CD14-positive monocyte (primary cell): ENCODE results near the gene GNG5. TPM values are rescaled to one million over a fixed set of nuclear protein-coding genes. Genes with fewer than 3 reads are reported as not detected.
A peak's percentile ranks its signal among the peaks of the same experiment; 100 is the strongest.

ENCODE experiments used
- DNase-seq, 3 donors: peaks; one replicate each; pipeline ENCODE4 v3.0.0-alpha.2; 2011 to 2022
- H2AFZ ChIP-seq: 2 replicates; pipeline ENCODE4 v1.6.0; 2012; ENCODE audit warnings: mild to moderate bottlenecking, low read depth, low read length, inconsistent platforms; ENCODE audit not compliant: insufficient read depth, poor library complexity, severe bottlenecking
- H3K27ac ChIP-seq, 2 donors: 1 replicate in 1 of 2; 2 replicates in 1 of 2; pipeline ENCODE4 v1.5.1; 2012 to 2013; ENCODE audit warnings: low read length in 2 of 2, control low read depth in 1 of 2, inconsistent platforms in 1 of 2, low read depth in 1 of 2, mild to moderate bottlenecking in 1 of 2
- H3K27me3 ChIP-seq, 2 donors: one replicate each; pipeline versions ENCODE4 v1.6.0 to v1.6.1; 2011 to 2013; ENCODE audit warnings: low read length in 2 of 2; ENCODE audit not compliant: control insufficient read depth in 2 of 2, insufficient read depth in 2 of 2
- H3K36me3 ChIP-seq, 2 donors: replicated peaks in 1 of 2; 1 replicate in 1 of 2; 2 replicates in 1 of 2; pipeline versions ENCODE4 v1.5.1 to v1.6.1; 2012 to 2013; ENCODE audit warnings: low read length in 2 of 2, control low read depth in 1 of 2, inconsistent platforms in 1 of 2, mild to moderate bottlenecking in 1 of 2; ENCODE audit not compliant: insufficient read depth in 2 of 2, control insufficient read depth in 1 of 2
- H3K4me1 ChIP-seq, 2 donors: 1 replicate in 1 of 2; 2 replicates in 1 of 2; pipeline versions ENCODE4 v1.5.1 to v1.6.1; 2012 to 2013; ENCODE audit warnings: low read length in 2 of 2, control low read depth in 1 of 2, inconsistent platforms in 1 of 2, mild to moderate bottlenecking in 1 of 2, moderate library complexity in 1 of 2; ENCODE audit not compliant: insufficient read depth in 2 of 2, control insufficient read depth in 1 of 2
- H3K4me2 ChIP-seq: replicated peaks from 2 replicates; pipeline ENCODE3; 2012; ENCODE audit warnings: low read length, moderate library complexity, mild to moderate bottlenecking; ENCODE audit not compliant: poor library complexity, severe bottlenecking; ENCODE audit errors: extremely low read depth
- H3K4me3 ChIP-seq, 3 experiments: fragments of 200-600 bp in 1 of 3; sonication (generic) in 1 of 3; replicated peaks in 1 of 3; 1 replicate in 2 of 3; 2 replicates in 1 of 3; pipeline ENCODE4 v1.5.1; 2011 to 2013; ENCODE audit warnings: low read length in 3 of 3, mild to moderate bottlenecking in 3 of 3, control low read depth in 2 of 3, low read depth in 2 of 3, inconsistent platforms in 1 of 3, moderate library complexity in 1 of 3
- H3K79me2 ChIP-seq: 2 replicates; pipeline ENCODE4 v1.6.0; 2012; ENCODE audit warnings: mild to moderate bottlenecking, control low read depth, inconsistent platforms, low read length, moderate library complexity; ENCODE audit not compliant: insufficient read depth
- H3K9ac ChIP-seq: 2 replicates; pipeline ENCODE4 v1.6.0; 2017; ENCODE audit warnings: low read length, mild to moderate bottlenecking; ENCODE audit not compliant: insufficient read depth, poor library complexity, severe bottlenecking
- H3K9me3 ChIP-seq, 2 donors: replicated peaks in 1 of 2; 1 replicate in 1 of 2; 2 replicates in 1 of 2; pipeline versions ENCODE4 v1.5.1 to v1.6.1; 2012 to 2013; ENCODE audit warnings: low read length in 2 of 2, control low read depth in 1 of 2; ENCODE audit not compliant: control insufficient read depth in 1 of 2, insufficient read depth in 1 of 2
- H4K20me1 ChIP-seq: 2 replicates; pipeline ENCODE4 v1.6.0; 2012; ENCODE audit warnings: mild to moderate bottlenecking, low read length, control low read depth, moderate library complexity; ENCODE audit not compliant: insufficient read depth
- H3K27ac Mint-ChIP-seq, 7 donors: one replicate each; pipeline ENCODE4 v1.8.0; 2020; ENCODE audit warnings: mild to moderate bottlenecking in 7 of 7, mixed read lengths in 7 of 7, moderate library complexity in 6 of 7, inconsistent platforms in 2 of 7
- H3K27me3 Mint-ChIP-seq, 3 donors: one replicate each; pipeline ENCODE4 v1.8.0; 2021 to 2022; ENCODE audit warnings: low read depth in 3 of 3, mild to moderate bottlenecking in 3 of 3, mixed read lengths in 3 of 3, moderate library complexity in 3 of 3, inconsistent platforms in 1 of 3
- H3K36me3 Mint-ChIP-seq, 2 donors: one replicate each; pipeline ENCODE4 v1.8.0; 2020; ENCODE audit warnings: mixed read lengths in 2 of 2, inconsistent platforms in 1 of 2, mild to moderate bottlenecking in 1 of 2
- H3K4me1 Mint-ChIP-seq: one replicate; pipeline ENCODE4 v1.8.0; 2020; ENCODE audit warnings: mild to moderate bottlenecking, mixed read lengths
- H3K4me3 Mint-ChIP-seq, 2 donors: one replicate each; pipeline ENCODE4 v1.8.0; 2020; ENCODE audit warnings: mild to moderate bottlenecking in 2 of 2, mixed read lengths in 2 of 2, moderate library complexity in 1 of 2
- H3K9me3 Mint-ChIP-seq, 7 donors: one replicate each; pipeline ENCODE4 v1.8.0; 2020 to 2022; ENCODE audit warnings: mixed read lengths in 7 of 7, mild to moderate bottlenecking in 6 of 7, moderate library complexity in 6 of 7, inconsistent platforms in 2 of 7
- WGBS: methylation state at CpG from one replicate; pipeline ENCODE4 v1.1.5; 2013; ENCODE audit warnings: missing lambda C conversion rate; ENCODE audit not compliant: insufficient coverage; 5-methylcytosine and 5-hydroxymethylcytosine counted together
- intact Hi-C, 2 donors: fragments of 100-400 bp; cut with micrococcal nuclease; formaldehyde crosslinking; loops; one replicate each; pipeline versions ENCODE4 v1.15.0 to v1.15.1; 2023
- polyA plus RNA-seq, 3 donors: library from polyadenylated mRNA; depleted of rRNA in 1 of 3; unstranded in 2 of 3; stranded (reverse) in 1 of 3; fragments of 300-500 nt in 2 of 3; fragments of >200 nt in 1 of 3; fragmentation: Illumina TruSeq in 2 of 3; gene quantifications; 1 replicate in 2 of 3; 2 replicates in 1 of 3; pipeline ENCODE4 v1.2.3, GENCODE V29; 2012 to 2021
- TF ChIP-seq, protein P1 (sequence below): fragments of 200-600 bp; IDR thresholded peaks from one replicate; pipeline ENCODE4 v1.8.0; 2022; ENCODE audit warnings: antibody characterized with exemption, mild to moderate bottlenecking

GNG5 gene
- polyA plus RNA-seq, 3 donors = 135 to 555 (median 377) TPM

- DNase-seq = no peak
- WGBS = no CpG with 5 or more reads among the region's 2 CpGs
- Histone ChIP-seq H3K36me3 (peaks cover 44 to 70% of the 10 kb centered on the region in 2 donors), H3K9me3 (no peaks in the 10 kb centered on the region), H4K20me1 (peaks cover 34% of the 10 kb centered on the region), H3K79me2 (peaks cover 49% of the 10 kb centered on the region), H3K4me1 (peaks cover 4 to 19% of the 10 kb centered on the region in 2 donors), H3K4me3 (no peak overlapping the region), H3K27ac (no peak overlapping the region), H3K27me3 (no peaks in the 10 kb centered on the region), H2AFZ (no peak overlapping the region), H3K4me2 (no peak overlapping the region), H3K9ac (no peak overlapping the region)
- peaks cover 25% of the 10 kb centered on the region for H3K4me1 Mint-ChIP-seq
- peaks cover 66 to 73% of the 10 kb centered on the region in 2 donors for H3K36me3 Mint-ChIP-seq
- no peak overlapping the region for H3K4me3 Mint-ChIP-seq
- intact Hi-C loops = no loop called here
- peaks cover 0 to 2% (median 0%) of the 10 kb centered on the region in 7 donors for H3K9me3 Mint-ChIP-seq
- H3K27ac Mint-ChIP-seq = no peak overlapping the region
- TF ChIP-seq, protein P1, sequence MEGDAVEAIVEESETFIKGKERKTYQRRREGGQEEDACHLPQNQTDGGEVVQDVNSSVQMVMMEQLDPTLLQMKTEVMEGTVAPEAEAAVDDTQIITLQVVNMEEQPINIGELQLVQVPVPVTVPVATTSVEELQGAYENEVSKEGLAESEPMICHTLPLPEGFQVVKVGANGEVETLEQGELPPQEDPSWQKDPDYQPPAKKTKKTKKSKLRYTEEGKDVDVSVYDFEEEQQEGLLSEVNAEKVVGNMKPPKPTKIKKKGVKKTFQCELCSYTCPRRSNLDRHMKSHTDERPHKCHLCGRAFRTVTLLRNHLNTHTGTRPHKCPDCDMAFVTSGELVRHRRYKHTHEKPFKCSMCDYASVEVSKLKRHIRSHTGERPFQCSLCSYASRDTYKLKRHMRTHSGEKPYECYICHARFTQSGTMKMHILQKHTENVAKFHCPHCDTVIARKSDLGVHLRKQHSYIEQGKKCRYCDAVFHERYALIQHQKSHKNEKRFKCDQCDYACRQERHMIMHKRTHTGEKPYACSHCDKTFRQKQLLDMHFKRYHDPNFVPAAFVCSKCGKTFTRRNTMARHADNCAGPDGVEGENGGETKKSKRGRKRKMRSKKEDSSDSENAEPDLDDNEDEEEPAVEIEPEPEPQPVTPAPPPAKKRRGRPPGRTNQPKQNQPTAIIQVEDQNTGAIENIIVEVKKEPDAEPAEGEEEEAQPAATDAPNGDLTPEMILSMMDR = no peak
- peaks cover 0 to 1% (median 0%) of the 10 kb centered on the region in 3 donors for H3K27me3 Mint-ChIP-seq
Measured at GRCh38 chr1:84489766-84490165, 16.6 kb downstream of the GNG5 start.

DNA sequence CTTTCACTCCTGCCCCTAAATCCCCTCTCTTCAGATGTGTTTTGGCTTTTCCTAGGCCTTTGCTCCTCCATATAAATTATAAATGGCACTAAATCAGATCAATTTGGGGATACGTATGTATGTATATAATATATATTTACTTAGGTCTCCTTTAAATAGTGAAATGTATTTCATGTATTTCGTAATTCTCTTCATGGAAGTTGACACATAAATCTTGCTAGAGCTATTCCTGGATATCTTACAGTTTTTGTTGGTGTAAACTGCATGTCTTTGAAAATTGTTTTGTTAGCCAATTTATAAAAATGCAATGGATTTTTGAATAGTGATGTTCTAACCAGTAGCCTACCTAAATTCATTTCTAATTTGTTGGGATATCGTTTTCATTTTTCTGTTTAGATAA lies 18.3 kb downstream of the GNG5 start:
- H3K27ac ChIP-seq = no peak overlapping the region
- peaks cover 71 to 73% of the 10 kb centered on the region in 2 donors for H3K36me3 Mint-ChIP-seq
- no CpG with 5 or more reads among the region's 3 CpGs for WGBS
- no peak overlapping the region for H3K4me3 Mint-ChIP-seq
- peaks cover 62% of the 10 kb centered on the region for H3K79me2 ChIP-seq
- peak overlapping the region in 1 of 7 donors; percentile 13 for H3K27ac Mint-ChIP-seq
- H3K9me3 ChIP-seq = no peaks in the 10 kb centered on the region
- peaks cover 55 to 70% of the 10 kb centered on the region in 2 donors for H3K36me3 ChIP-seq
- DNase-seq = no peak
- H3K4me1 Mint-ChIP-seq = peaks cover 25% of the 10 kb centered on the region
- no peak overlapping the region for H3K9ac ChIP-seq
- no peak overlapping the region for H2AFZ ChIP-seq
- intact Hi-C loops = no loop called here
- peaks cover 0 to 2% (median 0%) of the 10 kb centered on the region in 7 donors for H3K9me3 Mint-ChIP-seq
- no peak overlapping the region for H3K4me2 ChIP-seq
- H3K4me3 ChIP-seq = no peak overlapping the region
- H3K4me1 ChIP-seq = peaks cover 4 to 19% of the 10 kb centered on the region in 2 donors
- peaks cover 32% of the 10 kb centered on the region for H4K20me1 ChIP-seq
- H3K27me3 ChIP-seq = no peaks in the 10 kb centered on the region
- H3K27me3 Mint-ChIP-seq = peaks cover 0 to 1% (median 0%) of the 10 kb centered on the region in 3 donors
- TF ChIP-seq, protein P1 = no peak
